OCI-LY1 (cell line): ENCODE data around the gene KIF17.

ENCODE experiments used
- H2AFZ ChIP-seq: fragments of 200-600 bp; sonication (generic), shearing (Covaris generic); 2 replicates; pipeline ENCODE4 v1.6.0; 2014; ENCODE audit warnings: antibody characterized with exemption, mild to moderate bottlenecking, low read length
- H3F3A ChIP-seq: fragments of 200-600 bp; sonication (generic), shearing (Covaris generic); 2 replicates; pipeline ENCODE4 v1.6.0; 2014; ENCODE audit warnings: mild to moderate bottlenecking, antibody characterized with exemption, low read length, moderate library complexity; ENCODE audit not compliant: insufficient read depth
- H3K27ac ChIP-seq: fragments of 200-600 bp; sonication (generic); 2 replicates; pipeline ENCODE4 v1.5.1; 2014; ENCODE audit warnings: low read length, mixed run types, mild to moderate bottlenecking, low read depth; ENCODE audit not compliant: poor library complexity, severe bottlenecking
- H3K27me3 ChIP-seq: fragments of 200-600 bp; sonication (generic); 2 replicates; pipeline ENCODE4 v1.6.0; 2014; ENCODE audit warnings: antibody characterized with exemption, mild to moderate bottlenecking, low read length, moderate library complexity; ENCODE audit not compliant: insufficient read depth
- H3K36me3 ChIP-seq: fragments of 200-600 bp; sonication (generic); 2 replicates; pipeline ENCODE4 v1.6.1; 2014; ENCODE audit warnings: mild to moderate bottlenecking, antibody characterized with exemption, low read length, moderate library complexity, mixed read lengths; ENCODE audit not compliant: insufficient read depth
- H3K4me1 ChIP-seq: fragments of 200-600 bp; sonication (generic); 2 replicates; pipeline ENCODE4 v1.5.1; 2014; ENCODE audit warnings: mild to moderate bottlenecking, low read length, moderate library complexity; ENCODE audit not compliant: insufficient read depth, severe bottlenecking
- H3K4me2 ChIP-seq: fragments of 200-600 bp; sonication (generic), shearing (Covaris generic); 2 replicates; pipeline ENCODE4 v1.6.1; 2014; ENCODE audit warnings: low read length
- H3K4me3 ChIP-seq: fragments of 200-600 bp; sonication (generic); 2 replicates; pipeline ENCODE4 v1.5.1; 2014; ENCODE audit warnings: low read length, low read depth, mild to moderate bottlenecking, mixed read lengths; ENCODE audit not compliant: poor library complexity, severe bottlenecking
- H3K79me2 ChIP-seq: fragments of 200-600 bp; shearing (Covaris generic); 2 replicates; pipeline ENCODE4 v1.6.1; 2016; ENCODE audit warnings: mixed run types, low read length, mixed read lengths; ENCODE audit not compliant: insufficient read depth
- H3K9ac ChIP-seq: fragments of 200-600 bp; sonication (generic), shearing (Covaris generic); 2 replicates; pipeline ENCODE4 v1.6.1; 2014; ENCODE audit warnings: mild to moderate bottlenecking, low read length, mixed read lengths
- H3K9me2 ChIP-seq: fragments of 200-600 bp; sonication (generic), shearing (Covaris generic); 2 replicates; pipeline ENCODE4 v1.6.1; 2014; ENCODE audit warnings: low read depth, mild to moderate bottlenecking, low read length, mixed read lengths
- H3K9me3 ChIP-seq: fragments of 200-600 bp; shearing (Covaris generic); 2 replicates; pipeline ENCODE4 v1.6.1; 2014; ENCODE audit warnings: low read length, mixed read lengths
- H4K20me1 ChIP-seq: fragments of 200-600 bp; sonication (generic), shearing (Covaris generic); 2 replicates; pipeline ENCODE4 v1.6.0; 2016; ENCODE audit warnings: mild to moderate bottlenecking, low read length; ENCODE audit not compliant: insufficient read depth
- CTCF ChIP-seq: fragments of 200-600 bp; sonication (generic), shearing (Covaris generic); IDR thresholded peaks from 2 replicates; pipeline ENCODE4 v1.5.1; 2017; ENCODE audit warnings: mild to moderate bottlenecking, antibody characterized with exemption, low read length, moderate library complexity, mixed read lengths
- EZH2 ChIP-seq: fragments of 200-600 bp; sonication (generic), shearing (Covaris generic); IDR thresholded peaks from 2 replicates; pipeline ENCODE4 v1.8.0; 2017; ENCODE audit warnings: borderline replicate concordance, mixed run types, mild to moderate bottlenecking, antibody characterized with exemption, low read length, moderate library complexity, mixed read lengths

KIF17 gene

GRCh38 chr1:20626524-20626923 is 91.3 kb downstream of the KIF17 start:
- Histone ChIP-seq H3K27me3 (no peaks in the 10 kb centered on the region), H3K79me2 (no peaks in the 10 kb centered on the region), H3K36me3 (no peaks in the 10 kb centered on the region), H3K27ac (no peak overlapping the region), H3K4me3 (no peak overlapping the region), H3K9ac (no peak overlapping the region), H3K4me1 (no peaks in the 10 kb centered on the region), H3K4me2 (no peak overlapping the region), H3K9me3 (no peaks in the 10 kb centered on the region), H4K20me1 (no peaks in the 10 kb centered on the region), H3F3A (no peaks in the 10 kb centered on the region), H2AFZ (no peak overlapping the region), H3K9me2 (no peaks in the 10 kb centered on the region)
- TF ChIP-seq EZH2 (no peak), CTCF (no peak)

- Histone ChIP-seq H3K4me1 (no peaks in the 10 kb centered on the region), H3K27ac (no peak overlapping the region), H3K36me3 (no peaks in the 10 kb centered on the region), H3K27me3 (no peaks in the 10 kb centered on the region), H3K4me2 (no peak overlapping the region), H3K4me3 (no peak overlapping the region), H3F3A (no peaks in the 10 kb centered on the region), H2AFZ (no peak overlapping the region), H4K20me1 (no peaks in the 10 kb centered on the region), H3K9me2 (no peaks in the 10 kb centered on the region), H3K9me3 (no peaks in the 10 kb centered on the region), H3K9ac (no peak overlapping the region), H3K79me2 (no peaks in the 10 kb centered on the region)
- TF ChIP-seq EZH2 (no peak), CTCF (no peak)
Observed at GRCh38 chr1:20626098-20626427, 91.7 kb downstream of the KIF17 start.

DNA sequence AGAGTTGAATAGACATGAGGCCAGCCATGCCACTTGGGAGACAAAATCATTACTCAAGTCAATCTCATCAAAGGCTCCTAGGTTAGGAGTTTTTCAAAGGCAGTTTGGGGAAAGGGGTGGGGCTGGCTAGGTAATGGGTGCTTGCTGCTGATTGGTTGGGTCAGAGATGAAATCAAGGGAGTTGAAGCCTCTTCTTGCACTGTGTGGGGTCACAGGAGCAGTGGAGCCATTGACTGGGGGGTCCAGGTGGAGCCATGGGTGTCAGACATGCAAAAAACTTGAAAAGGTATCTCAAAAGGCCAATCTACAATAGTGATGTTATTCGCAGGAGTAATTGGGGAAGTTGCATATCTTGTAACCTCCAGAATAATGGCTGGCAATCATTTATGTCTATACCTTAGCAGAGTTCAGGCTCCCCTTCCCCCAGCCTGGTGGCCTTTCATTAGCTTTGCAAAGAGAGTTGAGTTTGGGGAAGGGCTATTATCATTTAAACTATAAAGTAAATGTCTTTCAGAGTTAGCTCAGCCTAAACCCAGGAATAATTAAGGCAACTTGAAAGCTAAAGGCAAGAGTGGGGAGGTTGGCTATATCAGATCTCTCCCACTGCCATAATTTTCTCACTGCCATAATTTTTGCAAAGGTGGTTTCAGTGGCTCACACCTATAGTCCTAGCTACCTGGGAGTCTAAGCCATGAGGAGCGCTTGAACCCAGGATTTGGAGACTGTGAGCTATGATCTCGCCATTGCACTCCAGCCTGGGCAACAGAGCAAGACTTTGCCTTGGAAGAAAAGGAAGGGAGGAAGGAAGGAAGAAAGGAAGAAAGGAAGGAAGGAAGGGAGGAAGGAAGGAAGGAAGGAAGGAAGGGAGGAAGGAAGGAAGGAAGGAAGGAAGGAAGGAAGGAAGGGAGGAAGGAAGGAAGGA is 92.4 kb downstream of the KIF17 start:
- Histone ChIP-seq H3K27ac (no peak overlapping the region), H3F3A (no peaks in the 10 kb centered on the region), H3K9me2 (no peaks in the 10 kb centered on the region), H3K4me1 (no peaks in the 10 kb centered on the region), H3K9ac (no peak overlapping the region), H3K4me2 (no peak overlapping the region), H4K20me1 (no peaks in the 10 kb centered on the region), H3K9me3 (no peaks in the 10 kb centered on the region), H3K79me2 (no peaks in the 10 kb centered on the region), H3K4me3 (no peak overlapping the region), H2AFZ (no peak overlapping the region), H3K27me3 (no peaks in the 10 kb centered on the region), H3K36me3 (no peaks in the 10 kb centered on the region)
- TF ChIP-seq CTCF, result no peak
- TF ChIP-seq EZH2, result no peak
